ENCODE measurements around the gene TSN. TPM values are rescaled to one million over a fixed set of nuclear protein-coding genes. Genes with fewer than 3 reads are reported as not detected.

TSN gene
- total RNA-seq, 2 donors from 2014 or later = 35.3 to 58.7 TPM

DNA sequence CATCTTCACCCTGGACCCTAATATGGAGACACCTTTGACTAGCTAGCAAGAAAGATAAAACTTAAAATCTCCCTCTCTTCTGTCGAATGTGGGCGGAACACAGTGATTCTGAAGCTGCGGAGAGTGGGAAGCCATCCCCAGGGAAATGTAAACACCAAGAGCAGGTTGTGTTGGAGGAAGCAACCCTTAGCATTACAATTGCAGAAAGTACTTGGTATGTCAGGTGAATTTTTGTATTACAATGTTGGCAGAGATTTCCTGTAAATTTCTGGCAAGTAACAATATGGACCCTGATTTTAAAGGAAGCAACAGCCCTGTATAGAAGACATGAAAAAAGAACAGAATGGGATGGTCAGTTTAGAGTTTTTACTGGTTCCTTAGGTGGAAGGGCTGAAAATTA is 35.8 kb downstream of the TSN start:
- Histone ChIP-seq H3K9me3 (no peaks in the 10 kb centered on the region), H3K4me3 (no peak overlapping the region), H3K4me1 (replicated peaks) (no peaks in the 10 kb centered on the region), H3K36me3 (no peaks in the 10 kb centered on the region), H3K27me3 (replicated peaks; ENCODE audit: insufficient read depth) (no peaks in the 10 kb centered on the region), H3K27ac (no peak overlapping the region)
- WGBS = 42% methylated on average over 3 of the region's 3 CpGs
- no peak for DNase-seq (ENCODE audit: low spot score)
- intact Hi-C loops (cut with DNase I) = no loop called here
- TF ChIP-seq, protein P1, sequence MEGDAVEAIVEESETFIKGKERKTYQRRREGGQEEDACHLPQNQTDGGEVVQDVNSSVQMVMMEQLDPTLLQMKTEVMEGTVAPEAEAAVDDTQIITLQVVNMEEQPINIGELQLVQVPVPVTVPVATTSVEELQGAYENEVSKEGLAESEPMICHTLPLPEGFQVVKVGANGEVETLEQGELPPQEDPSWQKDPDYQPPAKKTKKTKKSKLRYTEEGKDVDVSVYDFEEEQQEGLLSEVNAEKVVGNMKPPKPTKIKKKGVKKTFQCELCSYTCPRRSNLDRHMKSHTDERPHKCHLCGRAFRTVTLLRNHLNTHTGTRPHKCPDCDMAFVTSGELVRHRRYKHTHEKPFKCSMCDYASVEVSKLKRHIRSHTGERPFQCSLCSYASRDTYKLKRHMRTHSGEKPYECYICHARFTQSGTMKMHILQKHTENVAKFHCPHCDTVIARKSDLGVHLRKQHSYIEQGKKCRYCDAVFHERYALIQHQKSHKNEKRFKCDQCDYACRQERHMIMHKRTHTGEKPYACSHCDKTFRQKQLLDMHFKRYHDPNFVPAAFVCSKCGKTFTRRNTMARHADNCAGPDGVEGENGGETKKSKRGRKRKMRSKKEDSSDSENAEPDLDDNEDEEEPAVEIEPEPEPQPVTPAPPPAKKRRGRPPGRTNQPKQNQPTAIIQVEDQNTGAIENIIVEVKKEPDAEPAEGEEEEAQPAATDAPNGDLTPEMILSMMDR (IDR thresholded peaks at IDR 0.05) = no peak

DNA sequence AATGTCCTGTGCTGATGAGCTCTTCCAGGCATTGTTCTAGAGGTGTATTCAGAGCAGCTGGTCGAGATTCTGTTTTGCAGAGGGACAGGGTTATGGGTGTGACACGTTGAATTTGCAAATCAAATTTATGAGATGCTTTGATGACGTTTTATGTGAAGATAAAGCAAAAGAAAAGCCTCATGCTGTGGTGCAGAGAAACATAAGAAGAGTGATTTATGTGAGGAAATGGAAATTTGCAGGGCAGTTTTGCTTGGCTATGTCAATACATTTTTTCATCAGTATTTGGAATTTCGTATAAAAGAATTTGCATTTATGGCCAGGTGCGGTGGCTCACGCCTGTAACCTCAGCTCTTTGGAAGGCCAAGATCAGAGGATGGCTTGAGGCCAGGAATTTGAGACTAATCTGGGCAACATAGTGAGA is 36.4 kb downstream of the TSN start:
- DNase-seq (ENCODE audit: low spot score) = no peak
- intact Hi-C loops (cut with DNase I) = no loop called here
- no peaks in the 10 kb centered on the region for H3K27me3 ChIP-seq (replicated peaks; ENCODE audit: insufficient read depth)
- 8% methylated on average over 6 of the region's 6 CpGs for WGBS
- TF ChIP-seq POLR2A (IDR thresholded peaks at IDR 0.05) (no peak), POLR2AphosphoS5 (IDR thresholded peaks at IDR 0.05) (no peak)
- TF ChIP-seq, protein P1 (IDR thresholded peaks at IDR 0.05) = no peak
- no peaks in the 10 kb centered on the region for H3K9me3 ChIP-seq
- no peaks in the 10 kb centered on the region for H3K36me3 ChIP-seq
- H3K4me1 ChIP-seq (replicated peaks) = no peaks in the 10 kb centered on the region
- H3K4me3 ChIP-seq = no peak overlapping the region
- no peak overlapping the region for H3K27ac ChIP-seq

DNA sequence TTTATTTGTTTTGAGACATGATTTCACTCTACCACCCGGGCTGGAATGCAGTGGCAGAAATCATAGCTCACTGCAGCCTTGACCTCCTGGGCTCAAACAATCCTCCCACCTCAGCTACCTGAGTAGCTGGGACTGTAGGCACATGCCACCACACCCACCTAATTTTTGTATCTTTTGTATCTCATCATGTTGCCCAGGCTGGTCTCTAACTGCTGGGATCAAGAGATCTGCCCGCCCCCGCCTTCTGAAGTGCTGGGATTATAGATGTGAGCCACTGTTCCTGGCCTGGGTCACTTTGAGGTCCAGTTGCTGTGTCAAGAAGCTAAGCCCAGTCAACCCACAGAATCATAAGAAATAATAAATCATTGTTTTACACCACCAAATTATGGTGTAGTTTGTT is 38.4 kb downstream of the TSN start:
- TF ChIP-seq, protein P1 (IDR thresholded peaks at IDR 0.05) = no peak
- TF ChIP-seq POLR2A (IDR thresholded peaks at IDR 0.05) = no peak
- TF ChIP-seq POLR2AphosphoS5 (IDR thresholded peaks at IDR 0.05) = no peak

DNA sequence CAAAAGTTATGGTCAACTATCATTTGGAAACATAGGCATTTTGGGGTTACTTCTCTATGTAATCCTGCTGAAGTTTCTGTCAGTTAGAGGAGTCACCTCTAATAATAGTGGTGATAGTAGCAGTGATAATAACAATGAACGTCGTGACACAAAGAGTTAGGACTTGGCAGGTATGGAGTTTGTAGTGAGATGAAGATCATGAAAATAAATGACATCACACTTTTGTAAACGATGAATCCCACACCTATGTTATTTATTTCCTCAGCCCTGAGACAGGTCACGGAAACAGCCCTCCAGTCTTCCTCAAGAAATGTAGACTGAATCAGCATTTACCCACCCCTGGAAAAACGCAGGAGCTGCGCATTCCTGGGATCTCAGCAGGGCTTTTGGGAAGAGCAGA is 38.8 kb downstream of the TSN start:
- Histone ChIP-seq H3K27me3 (replicated peaks; ENCODE audit: insufficient read depth) (no peaks in the 10 kb centered on the region), H3K9me3 (no peaks in the 10 kb centered on the region), H3K36me3 (no peaks in the 10 kb centered on the region), H3K4me3 (no peak overlapping the region), H3K27ac (no peak overlapping the region), H3K4me1 (replicated peaks) (no peaks in the 10 kb centered on the region)
- TF ChIP-seq POLR2AphosphoS5 (IDR thresholded peaks at IDR 0.05) (no peak), POLR2A (IDR thresholded peaks at IDR 0.05) (no peak)
- TF ChIP-seq, protein P1 (IDR thresholded peaks at IDR 0.05) = no peak
- intact Hi-C loops (cut with DNase I) = no loop called here
- DNase-seq (ENCODE audit: low spot score) = no peak
- 73% methylated on average over 6 of the region's 6 CpGs for WGBS

More for the DNA sequence above, 38.4 kb downstream of the TSN start:
- no peak overlapping the region for H3K4me3 ChIP-seq
- no peaks in the 10 kb centered on the region for H3K27me3 ChIP-seq (replicated peaks; ENCODE audit: insufficient read depth)
- DNase-seq (ENCODE audit: low spot score) = no peak
- no peaks in the 10 kb centered on the region for H3K4me1 ChIP-seq (replicated peaks)
- H3K9me3 ChIP-seq = no peaks in the 10 kb centered on the region
- intact Hi-C loops (cut with DNase I) = no loop called here
- no peak overlapping the region for H3K27ac ChIP-seq
- 83% methylated on average over 3 of the region's 3 CpGs for WGBS
- H3K36me3 ChIP-seq = no peaks in the 10 kb centered on the region

DNA sequence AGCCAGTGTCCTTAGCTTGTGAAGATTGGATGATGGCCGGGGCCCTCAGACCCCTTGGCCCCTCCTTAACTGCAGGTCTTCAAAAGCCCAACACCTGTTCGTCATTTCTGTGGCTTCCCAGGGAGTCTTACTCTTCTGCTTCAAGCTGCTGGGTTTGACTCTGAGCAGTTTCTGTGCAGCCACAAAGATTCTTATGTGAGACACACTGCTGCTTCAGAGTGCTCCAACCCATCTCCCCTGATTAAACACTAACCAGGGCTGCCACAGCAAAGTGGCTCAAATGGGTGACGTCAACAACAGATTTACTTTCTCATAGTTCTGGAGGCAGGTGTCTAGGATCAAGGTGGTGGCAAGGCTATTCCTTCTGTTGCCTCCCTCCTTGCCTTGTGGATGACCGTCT is 40.8 kb downstream of the TSN start:
- H3K27me3 ChIP-seq (replicated peaks; ENCODE audit: insufficient read depth) = no peaks in the 10 kb centered on the region
- no peaks in the 10 kb centered on the region for H3K36me3 ChIP-seq
- no peaks in the 10 kb centered on the region for H3K4me1 ChIP-seq (replicated peaks)
- whole genome bisulfite sequencing = 94% methylated on average over 4 of the region's 4 CpGs
- H3K27ac ChIP-seq = no peak overlapping the region
- no peaks in the 10 kb centered on the region for H3K9me3 ChIP-seq
- TF ChIP-seq, protein P1 (IDR thresholded peaks at IDR 0.05) = no peak
- TF ChIP-seq POLR2A (IDR thresholded peaks at IDR 0.05) (no peak), POLR2AphosphoS5 (IDR thresholded peaks at IDR 0.05) (no peak)
- no peak for DNase-seq (ENCODE audit: low spot score)
- intact Hi-C loops (cut with DNase I) = no loop called here
- no peak overlapping the region for H3K4me3 ChIP-seq

Data from prostate gland (tissue), 2 donors.